Measurements from ENCODE around the gene ZCCHC24.

The ZCCHC24 gene

GRCh38 chr10:79353000-79353406 is 92.4 kb downstream of the ZCCHC24 start:
- no peak overlapping the region for H2AK5ac ChIP-seq (ENCODE audit: low read length, severe bottlenecking)
- no peak overlapping the region for H4K91ac ChIP-seq (ENCODE audit: low read length)
- H4K8ac ChIP-seq (ENCODE audit: low read length): no peak overlapping the region
- no peak for DNase-seq
- no peak overlapping the region for H3K4ac ChIP-seq (ENCODE audit: low read depth in 1 of 2, low read length in 2 of 2)
- no peak overlapping the region for H3K4me2 ChIP-seq (ENCODE audit: low read length, poor library complexity, severe bottlenecking)
- no peak overlapping the region for H3K27ac ChIP-seq (ENCODE audit: low read length, poor library complexity, severe bottlenecking)
- H3K4me1 ChIP-seq (ENCODE audit: control insufficient read depth, insufficient read depth, low read depth, low read length): peaks cover 23% of the 10 kb centered on the region
- H3K14ac ChIP-seq (ENCODE audit: low read length in 2 of 2): no peak overlapping the region
- H3K4me3 ChIP-seq (ENCODE audit: insufficient read depth in 1 of 2, low read depth in 1 of 2, low read length in 2 of 2): no peak overlapping the region
- no peak overlapping the region for H3K18ac ChIP-seq (ENCODE audit: low read depth in 1 of 2, low read length in 2 of 2)
- no peak overlapping the region for H2BK12ac ChIP-seq (ENCODE audit: low read length in 2 of 2)
- no peak overlapping the region for H2BK5ac ChIP-seq (ENCODE audit: low read depth, low read length, poor library complexity, severe bottlenecking)
- 98% methylated on average over 8 of the region's 8 CpGs for WGBS
- no peaks in the 10 kb centered on the region for H3K27me3 ChIP-seq (ENCODE audit: control insufficient read depth in 1 of 2, insufficient read depth in 1 of 2, low read length in 2 of 2)
- no peak overlapping the region for H3K9ac ChIP-seq (ENCODE audit: low read length)
- no peak overlapping the region for H2BK15ac ChIP-seq (ENCODE audit: low read depth, poor library complexity, severe bottlenecking)
- peaks cover 71 to 84% of the 10 kb centered on the region in 2 experiments for H3K36me3 ChIP-seq (ENCODE audit: control insufficient read depth in 1 of 2, insufficient read depth in 2 of 2, low read depth in 1 of 2, low read length in 2 of 2)
- H2AFZ ChIP-seq (ENCODE audit: low read depth, low read length): no peak overlapping the region
- H3K9me3 ChIP-seq (ENCODE audit: control insufficient read depth, low read length): no peaks in the 10 kb centered on the region
- peaks cover 53% of the 10 kb centered on the region for H3K79me1 ChIP-seq (replicated peaks; ENCODE audit: low read length, poor library complexity, severe bottlenecking)
- no peak overlapping the region for H2BK120ac ChIP-seq (ENCODE audit: low read depth, low read length)
- no peak overlapping the region for H3K23ac ChIP-seq (ENCODE audit: low read length in 2 of 2)

- Histone ChIP-seq H2AK5ac (ENCODE audit: low read length, severe bottlenecking) (no peak overlapping the region), H2BK120ac (ENCODE audit: low read depth, low read length) (no peak overlapping the region), H3K18ac (ENCODE audit: low read depth in 1 of 2, low read length in 2 of 2) (no peak overlapping the region), H3K4me1 (ENCODE audit: control insufficient read depth, insufficient read depth, low read depth, low read length) (peaks cover 29% of the 10 kb centered on the region), H2AFZ (ENCODE audit: low read depth, low read length) (no peak overlapping the region), H3K79me1 (replicated peaks; ENCODE audit: low read length, poor library complexity, severe bottlenecking) (peaks cover 53% of the 10 kb centered on the region), H4K91ac (ENCODE audit: low read length) (peak overlapping the region; percentile 41), H3K36me3 (ENCODE audit: control insufficient read depth in 1 of 2, insufficient read depth in 2 of 2, low read depth in 1 of 2, low read length in 2 of 2) (peaks cover 71 to 79% of the 10 kb centered on the region in 2 experiments), H3K14ac (ENCODE audit: low read length in 2 of 2) (no peak overlapping the region), H3K4ac (ENCODE audit: low read depth in 1 of 2, low read length in 2 of 2) (no peak overlapping the region), H2BK5ac (ENCODE audit: low read depth, low read length, poor library complexity, severe bottlenecking) (no peak overlapping the region), H2BK15ac (ENCODE audit: low read depth, poor library complexity, severe bottlenecking) (no peak overlapping the region), H3K27ac (ENCODE audit: low read length, poor library complexity, severe bottlenecking) (no peak overlapping the region), H4K8ac (ENCODE audit: low read length) (no peak overlapping the region), H3K9me3 (ENCODE audit: control insufficient read depth, low read length) (no peaks in the 10 kb centered on the region), H3K4me2 (ENCODE audit: low read length, poor library complexity, severe bottlenecking) (no peak overlapping the region), H3K9ac (ENCODE audit: low read length) (no peak overlapping the region), H3K4me3 (ENCODE audit: insufficient read depth in 1 of 2, low read depth in 1 of 2, low read length in 2 of 2) (no peak overlapping the region), H2BK12ac (ENCODE audit: low read length in 2 of 2) (no peak overlapping the region), H3K27me3 (ENCODE audit: control insufficient read depth in 1 of 2, insufficient read depth in 1 of 2, low read length in 2 of 2) (no peaks in the 10 kb centered on the region), H3K23ac (ENCODE audit: low read length in 2 of 2) (no peak overlapping the region)
- WGBS: 95% methylated on average over 11 of the region's 11 CpGs
- no peak for DNase-seq
Measured at GRCh38 chr10:79352035-79352877, 93.2 kb downstream of the ZCCHC24 start.

GRCh38 chr10:79351332-79351731 is 94.1 kb downstream of the ZCCHC24 start:
- Histone ChIP-seq H3K23ac (ENCODE audit: low read length in 2 of 2) (no peak overlapping the region), H2BK5ac (ENCODE audit: low read depth, low read length, poor library complexity, severe bottlenecking) (no peak overlapping the region)
- 98% methylated on average over 13 of the region's 13 CpGs for WGBS

GRCh38 chr10:79350407-79351154 is 94.8 kb downstream of the ZCCHC24 start:
- Histone ChIP-seq H2BK12ac (ENCODE audit: low read length in 2 of 2) (no peak overlapping the region), H3K36me3 (ENCODE audit: control insufficient read depth in 1 of 2, insufficient read depth in 2 of 2, low read depth in 1 of 2, low read length in 2 of 2) (peaks cover 67 to 70% of the 10 kb centered on the region in 2 experiments), H3K79me1 (replicated peaks; ENCODE audit: low read length, poor library complexity, severe bottlenecking) (peaks cover 50% of the 10 kb centered on the region), H3K27ac (ENCODE audit: low read length, poor library complexity, severe bottlenecking) (no peak overlapping the region), H3K4me3 (ENCODE audit: insufficient read depth in 1 of 2, low read depth in 1 of 2, low read length in 2 of 2) (no peak overlapping the region), H3K4ac (ENCODE audit: low read depth in 1 of 2, low read length in 2 of 2) (no peak overlapping the region), H4K8ac (ENCODE audit: low read length) (no peak overlapping the region), H3K14ac (ENCODE audit: low read length in 2 of 2) (no peak overlapping the region), H3K9ac (ENCODE audit: low read length) (no peak overlapping the region), H3K9me3 (ENCODE audit: control insufficient read depth, low read length) (no peaks in the 10 kb centered on the region), H2AFZ (ENCODE audit: low read depth, low read length) (no peak overlapping the region), H4K91ac (ENCODE audit: low read length) (no peak overlapping the region), H2BK120ac (ENCODE audit: low read depth, low read length) (no peak overlapping the region), H2BK15ac (ENCODE audit: low read depth, poor library complexity, severe bottlenecking) (peak overlapping the region; percentile 8), H3K4me1 (ENCODE audit: control insufficient read depth, insufficient read depth, low read depth, low read length) (peaks cover 36% of the 10 kb centered on the region), H3K4me2 (ENCODE audit: low read length, poor library complexity, severe bottlenecking) (no peak overlapping the region), H2BK5ac (ENCODE audit: low read depth, low read length, poor library complexity, severe bottlenecking) (no peak overlapping the region), H3K27me3 (ENCODE audit: control insufficient read depth in 1 of 2, insufficient read depth in 1 of 2, low read length in 2 of 2) (no peaks in the 10 kb centered on the region), H2AK5ac (ENCODE audit: low read length, severe bottlenecking) (no peak overlapping the region), H3K23ac (ENCODE audit: low read length in 2 of 2) (peak overlapping the region in 1 of 2 experiments; percentile 35), H3K18ac (ENCODE audit: low read depth in 1 of 2, low read length in 2 of 2) (no peak overlapping the region)
- DNase-seq: no peak
- 96% methylated on average over 21 of the region's 21 CpGs for WGBS

More at GRCh38 chr10:79351332-79351731, 94.1 kb downstream of the ZCCHC24 start:
- Histone ChIP-seq H4K91ac (ENCODE audit: low read length) (no peak overlapping the region), H3K4me1 (ENCODE audit: control insufficient read depth, insufficient read depth, low read depth, low read length) (peaks cover 34% of the 10 kb centered on the region), H3K79me1 (replicated peaks; ENCODE audit: low read length, poor library complexity, severe bottlenecking) (peaks cover 53% of the 10 kb centered on the region), H3K4me3 (ENCODE audit: insufficient read depth in 1 of 2, low read depth in 1 of 2, low read length in 2 of 2) (no peak overlapping the region), H2BK12ac (ENCODE audit: low read length in 2 of 2) (no peak overlapping the region), H3K9ac (ENCODE audit: low read length) (no peak overlapping the region), H4K8ac (ENCODE audit: low read length) (peak overlapping the region; percentile 15), H2AFZ (ENCODE audit: low read depth, low read length) (no peak overlapping the region), H3K27me3 (ENCODE audit: control insufficient read depth in 1 of 2, insufficient read depth in 1 of 2, low read length in 2 of 2) (no peaks in the 10 kb centered on the region), H3K4ac (ENCODE audit: low read depth in 1 of 2, low read length in 2 of 2) (no peak overlapping the region), H3K18ac (ENCODE audit: low read depth in 1 of 2, low read length in 2 of 2) (no peak overlapping the region), H3K9me3 (ENCODE audit: control insufficient read depth, low read length) (no peaks in the 10 kb centered on the region), H2BK120ac (ENCODE audit: low read depth, low read length) (no peak overlapping the region), H3K4me2 (ENCODE audit: low read length, poor library complexity, severe bottlenecking) (no peak overlapping the region), H2AK5ac (ENCODE audit: low read length, severe bottlenecking) (no peak overlapping the region), H2BK15ac (ENCODE audit: low read depth, poor library complexity, severe bottlenecking) (no peak overlapping the region), H3K14ac (ENCODE audit: low read length in 2 of 2) (no peak overlapping the region), H3K27ac (ENCODE audit: low read length, poor library complexity, severe bottlenecking) (no peak overlapping the region), H3K36me3 (ENCODE audit: control insufficient read depth in 1 of 2, insufficient read depth in 2 of 2, low read depth in 1 of 2, low read length in 2 of 2) (peaks cover 70 to 77% of the 10 kb centered on the region in 2 experiments)
- no peak for DNase-seq
